Liver (tissue), 9 donors: Measurements from ENCODE around the gene NUTM2G. TPM values are rescaled to one million over a fixed set of nuclear protein-coding genes. Genes with fewer than 3 reads are reported as not detected.
"Not testable (repeated sequence)": the region's sequence is repeated elsewhere in the genome, so short reads cannot be mapped to it uniquely, and the experiment has no call there.

Experiments
- DNase-seq: peaks from one replicate; pipeline ENCODE4 v3.0.0-alpha.2; 2017; ENCODE audit warnings: low spot score
- H3K27ac ChIP-seq, 2 donors: one replicate each; pipeline ENCODE4 v1.7.0; 2013; ENCODE audit warnings: inconsistent platforms in 2 of 2, low read length in 2 of 2, control low read depth in 1 of 2, low read depth in 1 of 2, mild to moderate bottlenecking in 1 of 2
- H3K27me3 ChIP-seq, 4 donors: one replicate each; pipeline versions ENCODE4 v1.6.1 to v1.7.0; 2013; ENCODE audit warnings: low read length in 3 of 4, inconsistent platforms in 1 of 4, mild to moderate bottlenecking in 1 of 4, moderate library complexity in 1 of 4; ENCODE audit not compliant: control insufficient read depth in 4 of 4, insufficient read depth in 4 of 4
- H3K36me3 ChIP-seq, 4 donors: one replicate each; pipeline versions ENCODE4 v1.6.1 to v1.7.0; 2013; ENCODE audit warnings: low read length in 3 of 4, mild to moderate bottlenecking in 3 of 4, low read depth in 1 of 4, moderate library complexity in 1 of 4; ENCODE audit not compliant: control insufficient read depth in 4 of 4, insufficient read depth in 3 of 4
- H3K4me1 ChIP-seq, 4 donors: one replicate each; pipeline versions ENCODE4 v1.6.1 to v1.7.0; 2013; ENCODE audit warnings: low read length in 3 of 4, mild to moderate bottlenecking in 3 of 4, moderate library complexity in 1 of 4; ENCODE audit not compliant: control insufficient read depth in 4 of 4, insufficient read depth in 4 of 4
- H3K4me3 ChIP-seq, 3 donors: one replicate each; pipeline versions ENCODE4 v1.6.1 to v1.7.0; 2013; ENCODE audit warnings: low read length in 3 of 3, control low read depth in 1 of 3, low read depth in 1 of 3, mild to moderate bottlenecking in 1 of 3
- H3K9ac ChIP-seq, 2 donors: one replicate each; pipeline ENCODE4 v1.7.0; 2013; ENCODE audit warnings: low read length in 2 of 2, mild to moderate bottlenecking in 2 of 2, moderate library complexity in 2 of 2, control low read depth in 1 of 2, low read depth in 1 of 2
- H3K9me3 ChIP-seq, 4 donors: one replicate each; pipeline versions ENCODE4 v1.6.1 to v1.7.0; 2013; ENCODE audit warnings: low read length in 3 of 4; ENCODE audit not compliant: control insufficient read depth in 4 of 4
- ATF3 ChIP-seq: IDR thresholded peaks from 2 replicates; pipeline ENCODE4 v1.6.1; 2016; ENCODE audit warnings: antibody characterized with exemption
- CTCF ChIP-seq: fragments of 150-350 bp; IDR thresholded peaks from 2 replicates; pipeline ENCODE4 v1.5.1; 2017; ENCODE audit warnings: improper control_type of control experiment, low read depth, low read length; ENCODE audit not compliant: missing input control
- HNF4A ChIP-seq, 2 donors: conservative IDR thresholded peaks; 2 replicates each; pipeline ENCODE4 v1.6.1; 2016; ENCODE audit warnings: antibody characterized with exemption in 2 of 2, mild to moderate bottlenecking in 2 of 2
- HNF4G ChIP-seq: IDR thresholded peaks from 2 replicates; pipeline ENCODE4 v1.6.1; 2016; ENCODE audit warnings: antibody characterized with exemption
- RAD21 ChIP-seq, 2 donors: IDR thresholded peaks; 2 replicates each; pipeline ENCODE4 v1.6.1; 2016; ENCODE audit warnings: antibody characterized with exemption in 2 of 2, mild to moderate bottlenecking in 2 of 2
- REST ChIP-seq: IDR thresholded peaks from 2 replicates; pipeline ENCODE4 v1.6.1; 2016; ENCODE audit warnings: antibody characterized with exemption, mild to moderate bottlenecking
- RXRA ChIP-seq, 2 donors: IDR thresholded peaks; 2 replicates each; pipeline ENCODE4 v1.6.1; 2017 to 2018; ENCODE audit warnings: antibody characterized with exemption in 2 of 2, mild to moderate bottlenecking in 1 of 2
- TAF1 ChIP-seq: conservative IDR thresholded peaks from 2 replicates; pipeline ENCODE4 v1.6.1; 2016; ENCODE audit warnings: antibody characterized with exemption, mild to moderate bottlenecking
- WGBS: extraction: QIAGEN DNeasy Blood & Tissue Kit; methylation state at CpG from one replicate; pipeline ENCODE4 v1.1.7; 2013; 5-methylcytosine and 5-hydroxymethylcytosine counted together
- polyA plus RNA-seq, 2 donors: library from polyadenylated mRNA; stranded (reverse) in 1 of 2; unstranded in 1 of 2; fragments of 200-250 nt in 1 of 2; fragments of >200 nt in 1 of 2; fragmentation: Nextera tagmentation in 1 of 2; extraction: Ambion mirVana in 1 of 2; gene quantifications; one replicate each; pipeline versions ENCODE4 v1.2.1 to v1.2.3, GENCODE V29; 2013 to 2015
- total RNA-seq, 2 donors: library from RNA; depleted of rRNA; stranded (reverse); fragments of >200 nt; gene quantifications; one replicate each; pipeline ENCODE4 v1.2.3, GENCODE V29; 2014
- TF ChIP-seq, protein P1 (sequence below): IDR thresholded peaks from 2 replicates; pipeline ENCODE4 v1.6.1; 2016; ENCODE audit warnings: antibody characterized with exemption
- donor health status: healthy.
- donor health status: healthy.
- donor health status: healthy.
- donor health status: healthy.
- donor health status: healthy.

Gene NUTM2G
- total and polyA plus RNA-seq, 4 donors: 0.07 TPM; not detected in 3

GRCh38 chr9:96892131-96892530 lies 36.5 kb upstream of the NUTM2G start:
- Histone ChIP-seq H3K36me3 (peaks cover 0 to 2% (median 1%) of the 10 kb centered on the region in 4 donors), H3K9ac (no peak overlapping the region), H3K27ac (no peak overlapping the region), H3K27me3 (no peaks in the 10 kb centered on the region), H3K4me3 (no peak overlapping the region), H3K4me1 (no peaks in the 10 kb centered on the region), H3K9me3 (no peaks in the 10 kb centered on the region)
- WGBS: 98% methylated on average over 7 of the region's 7 CpGs
- DNase-seq: no peak
- TF ChIP-seq REST (no peak), HNF4A (conservative IDR thresholded peaks at IDR 0.05) (no peak), TAF1 (no peak), RXRA (IDR thresholded peaks at IDR 0.05) (no peak), RAD21 (IDR thresholded peaks at IDR 0.05) (no peak), HNF4G (no peak), ATF3 (no peak), CTCF (no peak)
- TF ChIP-seq, protein P1, sequence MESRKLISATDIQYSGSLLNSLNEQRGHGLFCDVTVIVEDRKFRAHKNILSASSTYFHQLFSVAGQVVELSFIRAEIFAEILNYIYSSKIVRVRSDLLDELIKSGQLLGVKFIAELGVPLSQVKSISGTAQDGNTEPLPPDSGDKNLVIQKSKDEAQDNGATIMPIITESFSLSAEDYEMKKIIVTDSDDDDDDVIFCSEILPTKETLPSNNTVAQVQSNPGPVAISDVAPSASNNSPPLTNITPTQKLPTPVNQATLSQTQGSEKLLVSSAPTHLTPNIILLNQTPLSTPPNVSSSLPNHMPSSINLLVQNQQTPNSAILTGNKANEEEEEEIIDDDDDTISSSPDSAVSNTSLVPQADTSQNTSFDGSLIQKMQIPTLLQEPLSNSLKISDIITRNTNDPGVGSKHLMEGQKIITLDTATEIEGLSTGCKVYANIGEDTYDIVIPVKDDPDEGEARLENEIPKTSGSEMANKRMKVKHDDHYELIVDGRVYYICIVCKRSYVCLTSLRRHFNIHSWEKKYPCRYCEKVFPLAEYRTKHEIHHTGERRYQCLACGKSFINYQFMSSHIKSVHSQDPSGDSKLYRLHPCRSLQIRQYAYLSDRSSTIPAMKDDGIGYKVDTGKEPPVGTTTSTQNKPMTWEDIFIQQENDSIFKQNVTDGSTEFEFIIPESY: no peak

- 43% methylated on average over 1 of the region's 2 CpGs for WGBS
Observed at GRCh38 chr9:96900010-96900409, 28.6 kb upstream of the NUTM2G start.

DNA sequence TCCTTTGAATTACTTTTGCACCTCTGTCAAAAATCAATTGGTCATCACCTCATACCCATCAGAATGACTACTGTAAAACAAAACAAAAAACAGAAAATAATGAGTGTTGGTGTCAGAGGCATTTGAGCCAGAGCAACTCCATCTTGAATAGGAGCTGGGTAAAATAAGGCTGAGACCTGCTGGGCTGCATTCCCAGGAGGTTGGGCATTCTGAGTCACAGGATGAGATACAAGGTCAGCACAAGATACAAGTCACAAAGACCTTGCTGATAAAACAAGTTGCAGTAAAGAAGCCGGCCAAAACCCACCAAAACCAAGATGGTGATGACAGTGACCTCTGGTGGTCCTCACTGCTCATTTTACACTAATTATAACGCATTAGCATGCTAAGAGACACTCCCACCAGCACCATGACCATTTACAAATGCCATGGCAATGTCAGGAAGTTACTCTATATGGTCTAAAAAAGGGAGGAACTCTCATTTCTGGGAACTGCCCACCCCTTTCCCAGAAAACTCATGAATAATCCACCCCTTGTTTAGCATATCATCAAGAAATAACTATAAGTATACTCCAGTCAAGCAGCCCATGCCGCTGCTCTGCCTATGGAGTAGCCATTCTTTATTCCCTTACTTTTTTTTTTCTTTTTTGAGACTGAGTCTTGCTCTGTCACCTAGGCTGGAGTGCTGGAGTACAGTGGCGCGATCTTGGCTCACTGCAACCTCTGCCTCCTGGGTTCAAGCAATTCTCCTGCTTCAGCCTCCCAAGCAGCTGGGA lies 23.5 kb upstream of the NUTM2G start:
- not testable (repeated sequence) for H3K9ac ChIP-seq, H3K4me1 ChIP-seq, H3K36me3 ChIP-seq, H3K9me3 ChIP-seq, H3K27me3 ChIP-seq, H3K4me3 ChIP-seq, H3K27ac ChIP-seq, DNase-seq
- WGBS: 90% methylated on average over 2 of the region's 5 CpGs

More at GRCh38 chr9:96900010-96900409, 28.6 kb upstream of the NUTM2G start:
- DNase-seq, H3K9ac ChIP-seq, H3K9me3 ChIP-seq, H3K27me3 ChIP-seq, H3K36me3 ChIP-seq, H3K4me3 ChIP-seq, H3K27ac ChIP-seq, H3K4me1 ChIP-seq: not testable (repeated sequence)

DNA sequence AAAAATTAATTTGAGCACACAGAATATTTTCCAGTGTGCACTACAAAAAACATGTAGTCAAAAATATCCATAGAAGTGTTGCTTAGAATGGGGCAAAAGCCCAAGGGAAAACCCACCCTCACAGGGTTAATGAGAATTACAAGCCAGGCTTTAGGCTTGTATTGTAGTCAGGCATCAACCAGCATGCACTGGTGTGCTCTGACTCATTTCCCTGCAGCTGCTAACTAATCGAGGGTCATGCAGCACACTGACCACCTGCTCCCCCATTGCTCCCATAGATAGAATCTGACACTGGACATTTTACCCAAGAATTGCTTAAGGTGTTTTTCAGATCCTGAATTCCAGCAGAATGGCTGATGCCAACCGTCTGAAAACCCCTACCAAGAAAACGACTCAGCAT lies 20.2 kb upstream of the NUTM2G start:
- not testable (repeated sequence) for H3K27ac ChIP-seq, H3K9me3 ChIP-seq, H3K36me3 ChIP-seq, DNase-seq, H3K9ac ChIP-seq, H3K4me3 ChIP-seq, H3K27me3 ChIP-seq, H3K4me1 ChIP-seq
- WGBS: no CpG with 5 or more reads among the region's 3 CpGs

- 94% methylated on average over 2 of the region's 2 CpGs for WGBS
Observed at GRCh38 chr9:96915539-96915938, 13.1 kb upstream of the NUTM2G start.

More at GRCh38 chr9:96915539-96915938, 13.1 kb upstream of the NUTM2G start:
- not testable (repeated sequence) for H3K36me3 ChIP-seq, H3K9me3 ChIP-seq, H3K27me3 ChIP-seq, H3K4me1 ChIP-seq, H3K9ac ChIP-seq, H3K27ac ChIP-seq, H3K4me3 ChIP-seq, DNase-seq
